Measurements from ENCODE around the gene SBF1. TPM values are rescaled to one million over a fixed set of nuclear protein-coding genes. Genes with fewer than 3 reads are reported as not detected.
A peak's percentile ranks its signal among the peaks of the same experiment; 100 is the strongest.

The SBF1 gene
- total RNA-seq, 2 experiments from 2014 or later = 220 to 227 TPM

GRCh38 chr22:50487290-50488005 lies 12.6 kb upstream of the SBF1 start:
- H3K4me3 ChIP-seq (ENCODE audit: low read length) = no peak overlapping the region
- Mint-ChIP-seq H3K27ac (no peak overlapping the region), H3K4me1 (ENCODE audit: low read depth) (peaks cover 12% of the 10 kb centered on the region), H3K27me3 (no peaks in the 10 kb centered on the region), H3K4me3 (no peak overlapping the region), H3K9me3 (no peaks in the 10 kb centered on the region), H3K36me3 (ENCODE audit: low read depth) (no peaks in the 10 kb centered on the region)
- ATAC-seq (ENCODE audit: poor library complexity) (no peak), DNase-seq (no peak)
- TF ChIP-seq, protein P1, sequence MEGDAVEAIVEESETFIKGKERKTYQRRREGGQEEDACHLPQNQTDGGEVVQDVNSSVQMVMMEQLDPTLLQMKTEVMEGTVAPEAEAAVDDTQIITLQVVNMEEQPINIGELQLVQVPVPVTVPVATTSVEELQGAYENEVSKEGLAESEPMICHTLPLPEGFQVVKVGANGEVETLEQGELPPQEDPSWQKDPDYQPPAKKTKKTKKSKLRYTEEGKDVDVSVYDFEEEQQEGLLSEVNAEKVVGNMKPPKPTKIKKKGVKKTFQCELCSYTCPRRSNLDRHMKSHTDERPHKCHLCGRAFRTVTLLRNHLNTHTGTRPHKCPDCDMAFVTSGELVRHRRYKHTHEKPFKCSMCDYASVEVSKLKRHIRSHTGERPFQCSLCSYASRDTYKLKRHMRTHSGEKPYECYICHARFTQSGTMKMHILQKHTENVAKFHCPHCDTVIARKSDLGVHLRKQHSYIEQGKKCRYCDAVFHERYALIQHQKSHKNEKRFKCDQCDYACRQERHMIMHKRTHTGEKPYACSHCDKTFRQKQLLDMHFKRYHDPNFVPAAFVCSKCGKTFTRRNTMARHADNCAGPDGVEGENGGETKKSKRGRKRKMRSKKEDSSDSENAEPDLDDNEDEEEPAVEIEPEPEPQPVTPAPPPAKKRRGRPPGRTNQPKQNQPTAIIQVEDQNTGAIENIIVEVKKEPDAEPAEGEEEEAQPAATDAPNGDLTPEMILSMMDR (IDR thresholded peaks at IDR 0.05) = no peak
- no peaks in the 10 kb centered on the region for H3K9me3 ChIP-seq (ENCODE audit: control insufficient read depth in 1 of 2, insufficient read depth in 1 of 2, low read length in 2 of 2)
- H3K27ac ChIP-seq (ENCODE audit: low read depth in 1 of 2, low read length in 2 of 2) = no peak overlapping the region
- no peaks in the 10 kb centered on the region for H3K27me3 ChIP-seq (ENCODE audit: control insufficient read depth in 1 of 2, insufficient read depth in 2 of 2, low read length in 2 of 2)
- peaks cover 16% of the 10 kb centered on the region for H3K4me1 ChIP-seq (ENCODE audit: insufficient read depth, low read length)
- ChIA-PET CTCF (no interaction called here), POLR2A (no interaction called here)
- intact Hi-C loops (cut with DNase I, micrococcal nuclease) = no loop called here
- no peaks in the 10 kb centered on the region for H3K36me3 ChIP-seq (ENCODE audit: insufficient read depth, low read length)

DNA sequence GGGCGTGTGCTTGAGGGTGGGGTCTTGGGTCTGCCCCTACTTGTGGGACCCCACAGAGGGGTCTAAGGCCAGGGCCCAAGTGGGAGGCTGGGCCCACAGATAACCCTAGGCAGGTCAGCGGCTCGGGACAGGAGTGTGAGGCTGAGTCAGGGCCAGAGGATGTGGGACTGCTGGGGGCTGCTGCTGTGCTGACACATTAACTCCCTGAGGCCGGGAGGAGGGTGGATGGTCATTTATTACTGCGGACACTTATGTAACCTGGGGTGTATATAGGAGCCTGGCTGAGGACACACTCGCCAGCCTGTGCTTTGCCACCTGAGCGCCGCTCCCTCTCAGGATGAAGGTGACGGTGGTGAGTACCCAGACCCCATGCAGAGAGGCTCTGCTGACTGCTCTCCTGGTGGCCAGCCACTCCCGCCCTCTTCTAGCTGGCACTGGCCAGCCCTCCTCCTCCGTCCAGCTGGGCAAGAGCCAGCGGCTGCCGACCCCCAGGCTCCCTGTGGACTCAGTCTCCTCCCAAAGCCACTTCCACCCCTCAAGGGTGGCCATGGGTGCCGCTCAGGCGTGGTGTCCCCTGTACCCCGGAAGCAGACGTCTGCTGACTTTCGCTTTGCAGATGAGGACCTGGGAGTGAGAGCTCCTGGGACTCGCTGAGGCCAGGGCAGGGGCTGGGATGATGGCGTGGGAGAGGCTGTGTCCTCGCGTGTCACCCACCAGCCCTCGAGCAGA lies 11.9 kb upstream of the SBF1 start, which contains the start of gene MIOX:
TSS of gene MIOX (plus strand) at position 299 of the 729 bp plus-strand sequence. CDS start at position 338, 39 bp downstream.
- ChIA-PET POLR2A (no interaction called here), CTCF (no interaction called here)
- no peaks in the 10 kb centered on the region for H3K9me3 Mint-ChIP-seq
- H3K27me3 Mint-ChIP-seq = no peaks in the 10 kb centered on the region
- intact Hi-C loops (cut with DNase I, micrococcal nuclease) = no loop called here
- Histone ChIP-seq H3K4me3 (ENCODE audit: low read length) (no peak within 1 kb of the TSS), H3K9me3 (ENCODE audit: control insufficient read depth in 1 of 2, insufficient read depth in 1 of 2, low read length in 2 of 2) (no peaks in the 10 kb centered on the region), H3K4me1 (ENCODE audit: insufficient read depth, low read length) (peaks cover 23% of the 10 kb centered on the region), H3K27ac (ENCODE audit: low read depth in 1 of 2, low read length in 2 of 2) (no peak within 1 kb of the TSS), H3K36me3 (ENCODE audit: insufficient read depth, low read length) (no peaks in the 10 kb centered on the region), H3K27me3 (ENCODE audit: control insufficient read depth in 1 of 2, insufficient read depth in 2 of 2, low read length in 2 of 2) (peaks cover 0 to 2% of the 10 kb centered on the region in 2 experiments)
- TF ChIP-seq, protein P1 (IDR thresholded peaks at IDR 0.05) = no peak
- H3K27ac Mint-ChIP-seq = no peak within 1 kb of the TSS
- H3K4me3 Mint-ChIP-seq = peak within 1 kb of the TSS; percentile 59
- no peaks in the 10 kb centered on the region for H3K36me3 Mint-ChIP-seq (ENCODE audit: low read depth)
- DNase-seq = no peak
- H3K4me1 Mint-ChIP-seq (ENCODE audit: low read depth) = peaks cover 12% of the 10 kb centered on the region
- ATAC-seq (ENCODE audit: poor library complexity) = no peak

DNA sequence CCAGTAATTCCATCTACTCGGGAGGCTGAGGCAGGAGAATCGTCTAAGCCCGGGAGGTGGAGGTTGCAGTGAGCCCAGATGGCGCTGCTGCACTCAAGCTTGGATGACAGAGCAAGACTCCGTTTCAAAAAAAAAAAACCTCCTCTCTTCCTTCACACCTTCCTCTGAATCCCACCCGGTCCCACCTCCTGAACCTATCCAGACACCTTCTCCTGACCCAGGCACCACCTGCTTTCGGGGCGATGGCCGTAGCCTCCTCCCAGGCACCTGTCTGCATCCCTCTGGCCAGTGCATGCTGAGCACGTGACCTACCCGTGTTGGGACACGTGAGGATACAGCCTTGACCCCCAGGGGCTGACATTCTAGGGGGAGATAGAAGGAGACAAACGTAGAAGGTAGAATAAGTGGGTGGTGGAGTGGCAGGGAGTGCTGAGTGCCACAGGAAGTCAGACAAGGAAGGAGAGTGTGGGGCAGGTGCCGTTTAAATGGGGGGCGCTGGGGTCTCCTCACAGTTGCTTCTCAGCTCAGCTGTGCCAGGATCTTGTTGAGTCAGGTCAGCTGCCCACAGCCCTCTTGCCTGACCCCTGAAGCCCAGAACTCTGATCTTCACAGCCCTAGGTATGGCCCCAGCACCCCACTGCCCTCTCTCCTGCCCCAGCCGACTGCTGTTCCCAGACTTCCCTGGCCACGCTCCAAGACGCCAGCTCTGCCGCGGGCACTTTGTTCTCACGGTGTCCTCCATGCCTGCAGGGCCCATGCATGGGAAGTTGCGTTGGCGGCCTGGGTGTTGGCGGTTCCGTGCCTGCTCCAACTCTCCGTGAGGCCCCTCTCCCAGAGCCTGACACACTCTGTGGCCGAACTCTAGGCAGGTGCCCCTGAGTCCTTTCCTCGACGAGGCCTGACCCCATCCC lies 10.6 kb upstream of the SBF1 start:
- Histone ChIP-seq H3K9me3 (ENCODE audit: control insufficient read depth in 1 of 2, insufficient read depth in 1 of 2, low read length in 2 of 2) (no peaks in the 10 kb centered on the region), H3K27ac (ENCODE audit: low read depth in 1 of 2, low read length in 2 of 2) (no peak overlapping the region), H3K4me1 (ENCODE audit: insufficient read depth, low read length) (peaks cover 20% of the 10 kb centered on the region), H3K27me3 (ENCODE audit: control insufficient read depth in 1 of 2, insufficient read depth in 2 of 2, low read length in 2 of 2) (peaks cover 0 to 2% of the 10 kb centered on the region in 2 experiments), H3K4me3 (ENCODE audit: low read length) (no peak overlapping the region), H3K36me3 (ENCODE audit: insufficient read depth, low read length) (no peaks in the 10 kb centered on the region)
- intact Hi-C loops (cut with DNase I, micrococcal nuclease) = no loop called here
- H3K36me3 Mint-ChIP-seq (ENCODE audit: low read depth) = no peaks in the 10 kb centered on the region
- no peaks in the 10 kb centered on the region for H3K27me3 Mint-ChIP-seq
- POLR2A ChIA-PET = no interaction called here
- H3K4me3 Mint-ChIP-seq = peak overlapping the region; percentile 59
- H3K27ac Mint-ChIP-seq = no peak overlapping the region
- no peak for DNase-seq
- TF ChIP-seq, protein P1 (IDR thresholded peaks at IDR 0.05) = no peak
- H3K9me3 Mint-ChIP-seq = no peaks in the 10 kb centered on the region
- CTCF ChIA-PET = interaction anchor here (0.6 kb wide), 1 partner anchor 209 kb away, joined by 3 read pairs; no protein-coding TSS in a partner anchor
- no peak for ATAC-seq (ENCODE audit: poor library complexity)
- peaks cover 5% of the 10 kb centered on the region for H3K4me1 Mint-ChIP-seq (ENCODE audit: low read depth)
